Activated CD4-positive, alpha-beta memory T cell treated with anti-CD3 and anti-CD28 coated beads for 36 hours (primary cell): ENCODE measurements around the gene KCNIP1. TPM values are rescaled to one million over a fixed set of nuclear protein-coding genes. Genes with fewer than 3 reads are reported as not detected.

ENCODE experiments used
- CTCF ChIA-PET: fragments of 350-600 bp; sonication (Branson Sonifier 250); formaldehyde crosslinking; loops from one replicate; lab custom pipeline; 2021; ENCODE audit warnings: antibody characterized with exemption, inconsistent platforms; lab: Charles Lee
- POLR2A ChIA-PET: fragments of 350-600 bp; sonication (Branson Sonifier 250); formaldehyde crosslinking; loops from one replicate; lab custom pipeline; 2021; ENCODE audit warnings: antibody characterized with exemption; lab: Charles Lee
- DNase-seq: peaks from one replicate; pipeline ENCODE4 v3.0.0-alpha.2; 2020
- H3K27ac Mint-ChIP-seq: one replicate; pipeline ENCODE4 v1.8.0; 2021; ENCODE audit warnings: mixed read lengths
- H3K27me3 Mint-ChIP-seq: one replicate; pipeline ENCODE4 v1.8.0; 2021; ENCODE audit warnings: mixed read lengths
- H3K36me3 Mint-ChIP-seq: one replicate; pipeline ENCODE4 v1.8.0; 2021; ENCODE audit warnings: mixed read lengths
- H3K4me1 Mint-ChIP-seq: one replicate; pipeline ENCODE4 v1.8.0; 2021; ENCODE audit warnings: low read depth, mixed read lengths
- H3K4me3 Mint-ChIP-seq: one replicate; pipeline ENCODE4 v1.8.0; 2021; ENCODE audit warnings: mild to moderate bottlenecking, mixed read lengths
- H3K9me3 Mint-ChIP-seq: one replicate; pipeline ENCODE4 v1.8.0; 2021; ENCODE audit warnings: mixed read lengths
- intact Hi-C: fragments of 100-400 bp; cut with micrococcal nuclease; formaldehyde crosslinking; loops from one replicate; pipeline ENCODE4 v1.15.1; 2023
- total RNA-seq, 2 experiments: library from RNA; stranded (reverse); gene quantifications; one replicate each; pipeline ENCODE4 v1.2.3, GENCODE V29; 2021

The KCNIP1 gene
- not detected for total RNA-seq

DNA sequence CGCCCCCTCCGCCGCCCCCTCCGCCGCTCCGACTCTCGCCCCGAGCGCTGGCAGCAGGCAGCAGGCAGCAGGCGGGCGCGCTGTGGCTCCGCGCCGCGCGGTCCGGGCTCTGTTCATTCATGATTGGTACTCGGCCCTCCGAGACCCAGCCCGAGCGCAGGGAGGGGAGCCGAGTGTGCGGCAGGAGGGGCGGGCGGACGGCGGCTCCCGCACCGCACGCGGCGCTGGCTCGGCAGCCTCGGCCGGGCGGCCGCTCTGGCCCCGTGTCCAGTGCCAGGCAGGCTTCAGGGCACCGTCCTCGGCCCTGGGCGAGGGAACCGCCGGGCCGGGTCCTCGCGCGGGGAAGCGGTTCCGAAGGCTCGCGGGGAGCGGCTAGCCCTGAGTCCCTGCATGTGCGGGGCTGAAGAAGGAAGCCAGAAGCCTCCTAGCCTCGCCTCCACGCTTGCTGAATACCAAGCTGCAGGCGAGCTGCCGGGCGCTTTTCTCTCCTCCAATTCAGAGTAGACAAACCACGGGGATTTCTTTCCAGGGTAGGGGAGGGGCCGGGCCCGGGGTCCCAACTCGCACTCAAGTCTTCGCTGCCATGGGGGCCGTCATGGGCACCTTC, at the start of gene KCNIP1:
TSS of gene KCNIP1 (plus strand) at position 31 of the 607 bp plus-strand sequence.
- no peak for DNase-seq
- no peaks in the 10 kb centered on the region for H3K4me1 Mint-ChIP-seq
- no peak within 1 kb of the TSS for H3K27ac Mint-ChIP-seq
- peaks cover 3% of the 10 kb centered on the region for H3K9me3 Mint-ChIP-seq
- H3K4me3 Mint-ChIP-seq, result no peak within 1 kb of the TSS
- H3K27me3 Mint-ChIP-seq, result peaks cover 42% of the 10 kb centered on the region
- ChIA-PET POLR2A (no interaction called here), CTCF (no interaction called here)
- intact Hi-C loops, result loop anchor here (5.0 kb wide), 1 partner anchor 528 kb away; no protein-coding TSS in a partner anchor
- no peaks in the 10 kb centered on the region for H3K36me3 Mint-ChIP-seq

DNA sequence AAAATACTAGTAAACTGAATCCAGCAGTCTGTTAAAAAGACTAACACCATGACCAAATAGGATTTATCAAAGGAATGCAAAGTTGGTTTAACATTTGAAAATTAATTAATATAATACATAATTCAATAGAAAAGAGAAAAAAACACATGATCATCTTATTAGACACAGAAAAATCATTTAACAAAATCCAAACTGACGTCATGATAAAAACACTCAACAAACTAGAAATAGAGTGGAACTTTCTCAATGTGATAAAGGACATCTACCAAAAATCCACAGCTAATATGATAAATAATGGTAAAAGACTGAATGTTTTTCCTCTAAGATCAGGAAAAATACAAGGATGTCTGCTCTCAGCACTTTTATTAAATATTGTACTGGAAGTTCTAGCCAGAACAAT, 40.4 kb upstream of the KCNIP1 start:
- peaks cover 2% of the 10 kb centered on the region for H3K36me3 Mint-ChIP-seq
- POLR2A ChIA-PET, result no interaction called here
- CTCF ChIA-PET, result no interaction called here

DNA sequence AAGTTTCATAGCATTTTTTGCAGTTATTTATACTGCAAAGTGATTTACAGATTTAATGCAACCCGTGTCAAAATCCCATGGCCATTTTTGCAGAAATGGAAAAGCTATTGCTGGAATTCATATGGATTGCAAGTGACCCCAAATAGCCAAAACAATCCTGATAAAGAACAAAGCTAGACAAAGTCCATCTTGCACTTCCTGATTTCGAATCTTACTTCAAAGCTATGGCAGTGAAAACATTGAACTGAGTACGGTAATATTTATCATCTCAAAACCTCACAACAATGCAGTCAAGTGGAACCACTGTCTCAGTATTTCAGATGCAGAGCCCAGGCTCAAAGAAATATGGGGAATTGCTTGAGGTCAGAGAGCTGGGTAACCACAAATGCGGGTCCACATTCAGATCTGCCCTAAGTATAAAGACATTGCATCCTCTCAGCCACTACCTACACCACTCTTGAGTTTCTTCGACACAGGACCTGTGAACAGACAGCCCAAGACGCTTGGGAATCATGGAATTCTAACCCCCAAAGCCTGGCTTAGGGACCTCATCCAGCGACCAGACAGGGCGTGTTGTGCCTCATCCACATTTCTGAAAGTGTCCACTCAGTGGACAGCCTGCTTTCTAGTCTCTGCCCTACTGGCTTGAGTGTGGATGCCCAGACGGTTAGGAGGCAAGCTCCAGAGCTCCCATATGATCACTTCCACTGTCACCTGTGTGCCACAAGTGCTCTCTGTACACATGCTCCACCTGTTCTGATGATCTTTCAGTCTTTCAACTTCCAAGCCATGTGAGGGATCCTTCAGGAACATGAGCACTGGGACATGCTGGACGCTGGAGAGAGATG, 39.3 kb upstream of the KCNIP1 start:
- no peak for DNase-seq
- Mint-ChIP-seq H3K4me1 (peaks cover 3% of the 10 kb centered on the region), H3K9me3 (peaks cover 4% of the 10 kb centered on the region), H3K27ac (no peak overlapping the region), H3K4me3 (no peak overlapping the region), H3K27me3 (peaks cover 18% of the 10 kb centered on the region), H3K36me3 (peaks cover 2% of the 10 kb centered on the region)
- POLR2A ChIA-PET, result no interaction called here
- intact Hi-C loops, result no loop called here
- CTCF ChIA-PET, result interaction anchor here (1.2 kb wide), 1 partner anchor 174 kb away, joined by 4 read pairs; no protein-coding TSS in a partner anchor

More for the DNA sequence above, 40.4 kb upstream of the KCNIP1 start:
- intact Hi-C loops, result no loop called here
- no peak for DNase-seq
- H3K9me3 Mint-ChIP-seq, result peaks cover 4% of the 10 kb centered on the region
- peaks cover 16% of the 10 kb centered on the region for H3K27me3 Mint-ChIP-seq
- no peak overlapping the region for H3K4me3 Mint-ChIP-seq
- H3K4me1 Mint-ChIP-seq, result peaks cover 4% of the 10 kb centered on the region
- no peak overlapping the region for H3K27ac Mint-ChIP-seq

DNA sequence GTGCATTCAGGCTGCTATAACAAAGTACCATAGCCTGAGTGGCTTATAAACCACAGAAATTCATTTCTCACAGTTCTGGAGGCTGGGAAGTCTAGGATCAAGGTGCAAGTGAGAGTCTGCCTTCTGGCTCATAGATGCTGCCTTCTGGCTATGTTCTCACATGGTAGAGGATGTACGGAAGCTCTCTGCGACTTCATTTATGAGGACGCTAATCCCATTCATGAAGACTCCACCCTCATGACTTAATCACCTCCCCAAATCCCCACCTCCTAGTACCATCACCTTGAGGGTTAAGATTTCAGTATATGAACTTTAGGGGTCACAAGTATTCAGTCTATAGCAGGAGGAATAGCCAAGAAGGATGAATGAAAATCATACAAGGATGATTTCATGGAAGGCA, 37.3 kb upstream of the KCNIP1 start:
- Mint-ChIP-seq H3K9me3 (no peaks in the 10 kb centered on the region), H3K36me3 (no peaks in the 10 kb centered on the region), H3K4me1 (no peaks in the 10 kb centered on the region), H3K27ac (no peak overlapping the region), H3K27me3 (peaks cover 15% of the 10 kb centered on the region), H3K4me3 (no peak overlapping the region)
- DNase-seq, result no peak
- ChIA-PET POLR2A (interaction anchor here (1.1 to 2.8 kb wide), 2 partner anchors 106 to 131 kb away, joined by 7 to 11 read pairs; no protein-coding TSS in a partner anchor), CTCF (interaction anchor here (0.6 to 1.2 kb wide), 4 partner anchors 30 to 172 kb away, joined by 3 to 4 read pairs (median 3); no protein-coding TSS in a partner anchor)
- intact Hi-C loops, result no loop called here

DNA sequence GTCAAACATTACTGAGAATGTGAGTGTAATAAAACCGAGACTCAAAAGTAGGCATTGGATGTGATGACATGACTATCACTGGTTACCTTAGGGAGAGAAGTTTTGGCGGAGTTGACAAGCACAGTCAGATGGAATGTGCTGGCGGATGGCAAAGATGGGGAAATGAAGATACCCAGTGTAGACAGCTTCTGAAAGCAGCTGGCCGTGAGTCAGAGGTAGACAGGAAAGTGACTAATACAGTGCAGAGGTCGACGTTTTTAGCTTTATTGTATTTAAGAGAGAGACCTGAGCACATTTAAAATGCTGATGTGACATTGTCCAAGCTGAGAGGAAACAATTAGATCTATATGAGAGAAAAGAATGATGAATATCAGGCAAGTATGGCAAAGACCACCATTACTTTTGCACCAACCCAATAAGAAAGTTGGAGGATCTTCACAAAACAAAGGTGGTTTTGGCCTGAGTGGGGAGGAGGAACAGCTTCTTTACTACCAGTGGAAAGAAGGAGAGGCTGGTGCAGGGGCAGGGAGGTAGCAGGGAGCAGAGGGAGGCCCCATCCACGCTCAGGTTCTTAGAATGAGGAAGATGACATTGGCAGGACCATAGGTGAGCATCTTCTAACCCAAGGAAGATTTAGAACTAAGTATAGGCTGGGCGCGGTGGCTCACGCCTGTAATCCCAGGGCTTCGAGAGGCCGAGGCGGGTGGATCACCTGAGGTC, 36.7 kb upstream of the KCNIP1 start:
- peaks cover 9% of the 10 kb centered on the region for H3K27me3 Mint-ChIP-seq
- peak; percentile 81 for DNase-seq
- ChIA-PET CTCF (interaction anchor here (0.6 to 1.2 kb wide), 5 partner anchors 31 to 171 kb away, joined by 3 to 4 read pairs (median 3); no protein-coding TSS in a partner anchor), POLR2A (interaction anchor here (1.1 to 2.8 kb wide), 2 partner anchors 105 to 130 kb away, joined by 7 to 11 read pairs; no protein-coding TSS in a partner anchor)
- no peaks in the 10 kb centered on the region for H3K9me3 Mint-ChIP-seq
- no peak overlapping the region for H3K27ac Mint-ChIP-seq
- no peak overlapping the region for H3K4me3 Mint-ChIP-seq
- no peaks in the 10 kb centered on the region for H3K36me3 Mint-ChIP-seq
- intact Hi-C loops, result loop anchor here (1.0 kb wide), 2 partner anchors 105 to 130 kb away; no protein-coding TSS in a partner anchor
- no peaks in the 10 kb centered on the region for H3K4me1 Mint-ChIP-seq

DNA sequence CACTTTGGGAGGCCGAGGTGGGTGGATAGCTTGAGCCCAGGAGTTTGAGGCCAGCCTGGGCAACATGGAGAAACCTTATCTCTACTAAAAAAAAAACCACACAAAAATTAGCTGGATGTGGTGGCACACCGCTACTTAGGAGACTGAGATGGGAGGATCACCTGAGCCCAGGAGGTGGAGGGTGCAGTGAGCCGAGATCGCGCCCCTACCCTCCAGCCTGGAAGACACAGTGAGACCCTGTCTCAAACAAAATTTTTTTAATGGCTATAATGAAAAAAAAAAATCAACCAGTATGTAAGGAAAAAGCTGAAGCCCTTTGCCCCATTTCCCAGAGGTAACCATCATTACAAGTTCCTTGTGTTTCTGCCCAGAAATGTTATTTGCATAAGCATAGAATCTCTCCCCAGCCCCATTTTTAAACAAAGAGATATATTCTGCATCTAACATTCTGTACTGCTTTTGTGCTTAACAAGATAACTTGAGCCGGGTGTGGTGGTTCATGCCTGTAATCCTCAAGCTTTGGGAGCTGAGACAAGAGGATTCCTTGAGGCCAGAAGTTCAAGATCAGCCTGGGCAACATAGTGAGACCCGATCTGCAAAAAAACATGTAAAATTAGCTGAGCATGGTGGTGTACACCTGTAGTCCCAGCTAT, 35.1 kb upstream of the KCNIP1 start:
- Mint-ChIP-seq H3K4me3 (no peak overlapping the region), H3K27ac (no peak overlapping the region), H3K27me3 (peaks cover 5% of the 10 kb centered on the region), H3K4me1 (no peaks in the 10 kb centered on the region), H3K36me3 (no peaks in the 10 kb centered on the region), H3K9me3 (no peaks in the 10 kb centered on the region)
- CTCF ChIA-PET, result no interaction called here
- no peak for DNase-seq
- intact Hi-C loops, result no loop called here
- POLR2A ChIA-PET, result no interaction called here

DNA sequence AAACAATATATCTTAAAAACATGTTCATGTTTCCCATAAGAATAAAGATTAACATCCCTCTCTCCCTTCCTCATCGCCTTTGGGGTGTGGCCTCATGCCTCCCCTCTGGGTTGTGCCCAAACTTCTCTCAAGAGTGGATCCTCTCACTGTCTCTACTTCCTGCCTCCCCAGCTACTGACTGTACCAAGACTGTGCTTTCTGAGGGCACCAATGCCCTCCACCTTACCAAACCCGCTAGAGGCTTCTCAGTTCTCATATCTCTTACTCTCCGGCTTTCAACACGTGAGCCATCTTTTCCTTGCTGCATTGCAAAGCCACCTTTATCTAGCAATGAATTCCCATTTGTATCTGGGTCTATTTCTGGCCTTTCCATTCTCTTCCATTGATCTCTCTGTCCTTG, 34.4 kb upstream of the KCNIP1 start:
- H3K9me3 Mint-ChIP-seq, result no peaks in the 10 kb centered on the region
- H3K36me3 Mint-ChIP-seq, result no peaks in the 10 kb centered on the region
- H3K27me3 Mint-ChIP-seq, result peaks cover 7% of the 10 kb centered on the region
- ChIA-PET CTCF (interaction anchor here (1.0 to 1.5 kb wide), 2 partner anchors 35 to 58 kb away, joined by 3 to 4 read pairs; no protein-coding TSS in a partner anchor), POLR2A (no interaction called here)
- no peak overlapping the region for H3K27ac Mint-ChIP-seq
- H3K4me3 Mint-ChIP-seq, result no peak overlapping the region
- DNase-seq, result no peak
- H3K4me1 Mint-ChIP-seq, result no peaks in the 10 kb centered on the region
- intact Hi-C loops, result no loop called here

DNA sequence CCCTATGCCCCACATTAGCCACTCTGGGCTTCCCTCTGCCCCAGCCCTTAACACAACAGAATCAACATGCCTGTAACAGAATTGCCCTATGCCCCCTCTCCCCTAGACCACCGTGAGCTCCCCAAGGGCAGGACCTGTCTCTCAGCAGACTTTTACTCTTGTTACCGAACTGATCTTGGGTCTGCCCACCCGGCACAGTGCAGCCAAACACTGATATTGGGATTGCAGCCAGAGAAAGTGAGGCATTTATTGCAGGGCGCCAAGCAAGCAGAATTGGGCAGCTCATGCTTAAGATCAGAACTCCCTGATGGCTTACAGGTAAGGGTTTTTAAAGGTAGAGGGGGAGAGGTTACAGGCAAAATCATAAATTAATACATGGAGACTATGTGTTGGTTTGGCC, 33.5 kb upstream of the KCNIP1 start:
- no peaks in the 10 kb centered on the region for H3K4me1 Mint-ChIP-seq
- no peak overlapping the region for H3K4me3 Mint-ChIP-seq
- CTCF ChIA-PET, result interaction anchor here (1.0 to 1.5 kb wide), 3 partner anchors 35 to 168 kb away, joined by 3 to 4 read pairs (median 3); no protein-coding TSS in a partner anchor

DNA sequence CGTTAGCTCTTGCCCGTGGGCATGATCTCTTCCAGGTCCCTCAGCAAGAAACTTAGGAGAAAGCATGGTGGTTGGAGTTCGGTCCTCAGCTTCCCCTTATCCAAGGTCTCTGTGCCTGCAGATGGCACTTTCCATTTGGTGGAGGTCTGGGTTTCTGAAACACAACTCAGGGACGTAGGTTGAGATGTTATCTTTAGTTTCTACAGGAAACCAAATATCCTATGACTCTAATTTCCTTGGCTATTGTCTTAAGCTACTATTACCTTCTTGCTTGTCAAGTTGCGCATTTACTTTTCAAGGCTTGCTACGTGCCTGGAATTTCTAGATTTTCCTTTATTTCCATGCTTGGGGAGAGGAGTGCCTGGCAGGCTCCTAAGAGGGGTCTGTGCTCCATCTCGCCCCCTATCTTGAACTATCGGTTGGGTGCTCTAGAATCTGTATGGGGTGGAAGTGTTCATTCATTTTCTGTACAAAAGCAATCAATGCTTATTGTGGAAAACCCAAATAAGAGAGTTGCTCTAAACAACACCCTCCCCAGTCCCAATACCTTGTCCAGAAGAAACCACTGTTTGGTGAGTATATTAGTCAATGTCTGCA, 32.9 kb upstream of the KCNIP1 start:
- Mint-ChIP-seq H3K4me1 (no peaks in the 10 kb centered on the region), H3K27me3 (peaks cover 11% of the 10 kb centered on the region), H3K36me3 (no peaks in the 10 kb centered on the region), H3K27ac (no peak overlapping the region), H3K9me3 (no peaks in the 10 kb centered on the region), H3K4me3 (no peak overlapping the region)
- intact Hi-C loops, result no loop called here
- POLR2A ChIA-PET, result no interaction called here
- DNase-seq, result no peak
- CTCF ChIA-PET, result interaction anchor here (1.2 to 1.5 kb wide), 2 partner anchors 60 to 167 kb away, joined by 3 to 4 read pairs; no protein-coding TSS in a partner anchor

More for the DNA sequence above, 33.5 kb upstream of the KCNIP1 start:
- peaks cover 9% of the 10 kb centered on the region for H3K27me3 Mint-ChIP-seq
- no peak overlapping the region for H3K27ac Mint-ChIP-seq
- POLR2A ChIA-PET, result no interaction called here
- no peak for DNase-seq
- H3K9me3 Mint-ChIP-seq, result no peaks in the 10 kb centered on the region
- intact Hi-C loops, result no loop called here
- H3K36me3 Mint-ChIP-seq, result no peaks in the 10 kb centered on the region

DNA sequence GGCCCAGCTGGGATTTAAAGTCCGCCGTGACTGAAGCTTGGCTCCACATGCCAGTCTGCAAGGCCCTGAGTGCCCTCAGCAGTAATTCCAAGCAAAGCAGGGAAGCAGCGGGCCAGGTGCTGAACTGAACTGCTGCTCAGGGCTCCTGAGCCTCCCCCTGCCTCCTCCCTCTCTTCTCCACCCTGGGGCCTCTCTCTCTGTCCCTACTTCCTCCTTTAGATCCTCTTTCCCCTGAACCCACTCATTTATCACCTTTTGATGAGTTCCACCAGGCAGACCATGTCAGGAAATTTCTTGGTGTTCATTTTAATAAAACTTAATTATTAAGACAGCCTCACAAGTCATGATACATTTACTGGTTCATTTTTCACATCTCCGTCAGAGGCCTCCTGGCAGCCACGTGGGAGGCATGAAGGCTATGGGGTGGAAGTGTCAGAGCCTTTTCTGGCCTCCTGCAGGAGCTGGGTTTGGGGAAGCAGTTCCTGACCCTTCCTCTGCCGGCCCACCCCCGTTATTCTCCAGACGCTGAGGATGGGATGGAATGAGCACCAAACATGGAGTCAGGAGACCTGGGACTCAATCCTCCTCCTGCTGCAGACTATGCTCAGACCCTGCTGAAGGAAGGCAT, 32.2 kb upstream of the KCNIP1 start:
- Mint-ChIP-seq H3K4me1 (no peaks in the 10 kb centered on the region), H3K27ac (no peak overlapping the region), H3K4me3 (no peak overlapping the region), H3K9me3 (no peaks in the 10 kb centered on the region), H3K27me3 (peaks cover 11% of the 10 kb centered on the region), H3K36me3 (no peaks in the 10 kb centered on the region)
- DNase-seq, result no peak
- CTCF ChIA-PET, result no interaction called here
- POLR2A ChIA-PET, result no interaction called here
- intact Hi-C loops, result no loop called here

DNA sequence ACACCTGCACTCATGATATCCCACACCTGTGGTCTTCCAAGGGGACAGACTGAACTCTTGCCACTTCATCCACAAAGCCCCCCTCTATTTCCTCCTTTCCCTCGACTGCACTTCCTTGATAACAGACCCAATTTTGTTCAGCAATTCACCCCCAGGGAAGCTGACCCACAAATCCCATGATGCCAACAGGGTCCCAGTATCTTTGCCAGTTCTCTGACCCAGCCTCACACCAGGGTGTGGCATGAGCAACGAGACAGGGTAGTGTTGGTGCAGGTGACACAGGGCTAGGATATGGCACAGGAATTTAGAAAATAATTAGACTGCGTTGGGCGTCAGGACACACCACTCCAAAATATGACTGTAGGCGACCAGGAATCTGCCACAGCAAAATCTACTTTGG, 30.2 kb upstream of the KCNIP1 start:
- Mint-ChIP-seq H3K36me3 (no peaks in the 10 kb centered on the region), H3K4me1 (no peaks in the 10 kb centered on the region), H3K9me3 (no peaks in the 10 kb centered on the region), H3K27me3 (peaks cover 11% of the 10 kb centered on the region), H3K27ac (no peak overlapping the region), H3K4me3 (no peak overlapping the region)
- ChIA-PET POLR2A (no interaction called here), CTCF (interaction anchor here (1.2 kb wide), 1 partner anchor 124 kb away, joined by 4 read pairs; no protein-coding TSS in a partner anchor)
- DNase-seq, result no peak
- intact Hi-C loops, result no loop called here
